Naive thymus-derived CD4-positive, alpha-beta T cell (primary cell): ENCODE results near the gene FEN1. TPM values are rescaled to one million over a fixed set of nuclear protein-coding genes. Genes with fewer than 3 reads are reported as not detected.

Experiments used
- ATAC-seq: fragments of 150-1000 bp; cut with Tn5 transposase; 2 replicates; pipeline ENCODE4 v1.10.0; 2021; ENCODE audit warnings: mild to moderate bottlenecking, moderate library complexity
- CTCF ChIA-PET: fragments of 350-600 bp; sonication (Branson Sonifier 250); formaldehyde crosslinking; loops from one replicate; lab custom pipeline; 2021; ENCODE audit warnings: antibody characterized with exemption; lab: Charles Lee
- POLR2A ChIA-PET: fragments of 350-600 bp; sonication (Branson Sonifier 250); formaldehyde crosslinking; loops from one replicate; lab custom pipeline; 2021; ENCODE audit warnings: antibody characterized with exemption, inconsistent platforms; lab: Charles Lee
- DNase-seq, 9 donors: peaks; one replicate each; pipeline versions ENCODE4 v3.0.0 to v3.0.0-alpha.2; 2020 to 2022; ENCODE audit warnings: mixed read lengths in 1 of 9
- H3K27ac ChIP-seq: one replicate; pipeline ENCODE4 v1.7.0; 2013; ENCODE audit warnings: mild to moderate bottlenecking, low read depth, low read length, moderate library complexity
- H3K27me3 ChIP-seq, 2 donors: one replicate each; pipeline ENCODE4 v1.7.0; 2013; ENCODE audit warnings: low read length in 2 of 2, mild to moderate bottlenecking in 2 of 2, moderate library complexity in 2 of 2; ENCODE audit not compliant: control insufficient read depth in 2 of 2, insufficient read depth in 2 of 2
- H3K36me3 ChIP-seq, 3 experiments: 1 replicate in 2 of 3; 2 replicates in 1 of 3; pipeline ENCODE4 v1.7.0; 2013; ENCODE audit warnings: low read length in 3 of 3, mild to moderate bottlenecking in 3 of 3, moderate library complexity in 1 of 3; ENCODE audit not compliant: insufficient read depth in 3 of 3, control insufficient read depth in 2 of 3
- H3K4me1 ChIP-seq, 2 donors: one replicate each; pipeline ENCODE4 v1.7.0; 2013; ENCODE audit warnings: low read length in 2 of 2, mild to moderate bottlenecking in 2 of 2, moderate library complexity in 1 of 2; ENCODE audit not compliant: control insufficient read depth in 2 of 2, insufficient read depth in 2 of 2
- H3K4me3 ChIP-seq: 2 replicates; pipeline ENCODE4 v1.7.0; 2013; ENCODE audit warnings: mild to moderate bottlenecking, low read length
- H3K9me3 ChIP-seq, 3 experiments: 1 replicate in 2 of 3; 2 replicates in 1 of 3; pipeline ENCODE4 v1.7.0; 2013; ENCODE audit warnings: low read length in 3 of 3; ENCODE audit not compliant: control insufficient read depth in 2 of 3
- H3K27ac Mint-ChIP-seq, 9 donors: one replicate each; pipeline ENCODE4 v1.8.0; 2020 to 2022; ENCODE audit warnings: mixed read lengths in 9 of 9, mild to moderate bottlenecking in 8 of 9, moderate library complexity in 5 of 9, inconsistent platforms in 2 of 9
- H3K27me3 Mint-ChIP-seq, 5 donors: one replicate each; pipeline ENCODE4 v1.8.0; 2021 to 2022; ENCODE audit warnings: mixed read lengths in 5 of 5, mild to moderate bottlenecking in 1 of 5
- H3K36me3 Mint-ChIP-seq, 5 donors: one replicate each; pipeline ENCODE4 v1.8.0; 2020 to 2022; ENCODE audit warnings: mixed read lengths in 5 of 5, mild to moderate bottlenecking in 3 of 5, inconsistent platforms in 1 of 5
- H3K4me1 Mint-ChIP-seq, 7 donors: one replicate each; pipeline ENCODE4 v1.8.0; 2020 to 2022; ENCODE audit warnings: mixed read lengths in 7 of 7, mild to moderate bottlenecking in 3 of 7, inconsistent platforms in 1 of 7
- H3K4me3 Mint-ChIP-seq, 10 donors: one replicate each; pipeline ENCODE4 v1.8.0; 2020 to 2022; ENCODE audit warnings: mild to moderate bottlenecking in 10 of 10, mixed read lengths in 10 of 10, moderate library complexity in 6 of 10, inconsistent platforms in 2 of 10
- H3K9me3 Mint-ChIP-seq, 11 donors: one replicate each; pipeline ENCODE4 v1.8.0; 2020 to 2022; ENCODE audit warnings: mixed read lengths in 11 of 11, mild to moderate bottlenecking in 4 of 11, inconsistent platforms in 1 of 11, moderate library complexity in 1 of 11
- intact Hi-C, 2 donors: fragments of 100-400 bp; cut with micrococcal nuclease; formaldehyde crosslinking; loops; one replicate each; pipeline ENCODE4 v1.15.1; 2023
- polyA plus RNA-seq, 2 donors: library from polyadenylated mRNA; unstranded; fragments of 300-500 nt; fragmentation: Illumina TruSeq; gene quantifications; one replicate each; pipeline ENCODE4 v1.2.3, GENCODE V29; 2021
- total RNA-seq, 6 experiments: library from RNA in 5 of 6; stranded (reverse) in 5 of 6; gene quantifications; 1 replicate in 5 of 6; 2 replicates in 1 of 6; pipeline ENCODE4 v1.2.3 and lab custom pipeline; 2021 to 2026

Gene FEN1
- total and polyA plus RNA-seq, 7 experiments from 2014 or later = 7.6 to 101 (median 10.3) TPM

DNA sequence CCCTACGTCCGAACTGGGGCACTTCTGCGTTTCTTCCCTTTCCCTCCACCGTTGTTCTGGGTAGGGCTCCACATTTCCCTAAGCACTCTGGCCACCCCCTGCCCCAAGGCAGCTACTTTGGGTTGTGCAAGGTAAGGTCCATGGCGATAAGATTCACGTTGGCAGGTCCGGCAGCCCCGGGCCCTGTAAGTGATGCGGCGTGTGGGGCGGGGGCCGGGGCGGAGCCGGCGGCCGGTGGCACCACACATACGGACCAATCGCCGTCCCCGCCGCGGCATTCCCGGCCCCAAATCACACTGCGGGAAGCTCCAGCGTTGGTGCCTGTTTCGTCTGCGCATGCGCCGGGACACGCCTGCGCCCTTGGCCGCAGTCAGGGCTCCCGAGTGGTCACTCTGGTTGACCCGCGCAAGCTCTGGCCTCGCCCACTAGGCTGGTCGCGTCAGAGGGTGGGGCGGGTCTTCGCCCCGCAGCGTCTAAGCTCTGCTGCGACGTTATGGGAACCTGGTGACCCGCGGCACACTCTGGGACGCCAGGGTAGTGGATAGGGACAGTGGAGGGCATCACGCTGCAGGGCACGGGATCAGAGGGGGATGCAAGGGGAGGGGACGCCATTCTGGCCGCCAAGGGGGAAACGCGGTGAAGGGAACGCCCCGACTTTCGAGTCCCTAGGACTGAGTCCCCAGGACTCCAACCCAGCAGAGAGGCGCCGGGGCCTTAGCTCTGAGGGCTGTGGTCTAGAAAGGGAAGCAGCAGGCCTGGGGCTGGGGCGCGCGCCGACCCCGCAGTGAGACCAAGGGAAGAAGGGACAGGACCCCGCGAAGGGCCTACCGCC, 22.5 kb downstream of the FEN1 start:
- peaks cover 0 to 1% (median 0%) of the 10 kb centered on the region in 11 donors for H3K9me3 Mint-ChIP-seq
- H3K4me1 Mint-ChIP-seq = peaks cover 0 to 25% (median 19%) of the 10 kb centered on the region in 7 donors
- ChIA-PET POLR2A (interaction anchor here (0.8 to 3.3 kb wide), 4 partner anchors 18 to 152 kb away, joined by 3 to 14 read pairs (median 4); partner anchors contain the start of genes FEN1, FTH1 and TMEM258), CTCF (interaction anchor here (0.6 to 2.6 kb wide), 3 partner anchors 11 to 347 kb away, joined by 3 to 19 read pairs (median 5); no protein-coding TSS in a partner anchor)
- Histone ChIP-seq H3K4me1 (peaks cover 8 to 12% of the 10 kb centered on the region in 2 donors), H3K36me3 (no peaks in the 10 kb centered on the region), H3K27me3 (peaks cover 0 to 10% of the 10 kb centered on the region in 2 donors), H3K4me3 (peak overlapping the region; percentile 74), H3K27ac (peak overlapping the region; percentile 51), H3K9me3 (no peaks in the 10 kb centered on the region)
- DNase-seq = peak in 4 of 9 donors; percentile 36 to 86 (median 48)
- peak overlapping the region in 4 of 9 donors; percentile 6 to 97 (median 61) for H3K27ac Mint-ChIP-seq
- peak; percentile 77 for ATAC-seq
- peak overlapping the region; percentile 84 to 98 (median 92) for H3K4me3 Mint-ChIP-seq
- H3K36me3 Mint-ChIP-seq = peaks cover 0 to 32% (median 0%) of the 10 kb centered on the region in 5 donors
- intact Hi-C loops = loop anchor here in 1 of 2 donors (1.0 to 5.0 kb wide), 2 partner anchors 23 to 152 kb away; partner anchors contain the start of genes FEN1, FTH1 and TMEM258
- peaks cover 3 to 32% (median 15%) of the 10 kb centered on the region in 5 donors for H3K27me3 Mint-ChIP-seq

- H3K4me1 Mint-ChIP-seq = peaks cover 0 to 24% (median 19%) of the 10 kb centered on the region in 7 donors
- peaks cover 0 to 32% (median 0%) of the 10 kb centered on the region in 5 donors for H3K36me3 Mint-ChIP-seq
- peak overlapping the region; percentile 84 to 98 (median 92) for H3K4me3 Mint-ChIP-seq
- ATAC-seq (peak; percentile 66), DNase-seq (peak; percentile 23 to 67 (median 41))
- H3K9me3 Mint-ChIP-seq = peaks cover 0 to 1% (median 0%) of the 10 kb centered on the region in 11 donors
- Histone ChIP-seq H3K36me3 (no peaks in the 10 kb centered on the region), H3K4me3 (peak overlapping the region; percentile 74), H3K4me1 (peaks cover 8 to 12% of the 10 kb centered on the region in 2 donors), H3K9me3 (no peaks in the 10 kb centered on the region), H3K27me3 (peaks cover 0 to 10% of the 10 kb centered on the region in 2 donors), H3K27ac (peak overlapping the region; percentile 51)
- POLR2A ChIA-PET = interaction anchor here (0.8 to 3.3 kb wide), 4 partner anchors 18 to 151 kb away, joined by 3 to 14 read pairs (median 4); partner anchors contain the start of genes FEN1, FTH1 and TMEM258
- intact Hi-C loops = loop anchor here (1.0 to 5.0 kb wide), 5 partner anchors 19 to 209 kb away; partner anchors contain the start of genes FADS3 (in 1 of the 2), FEN1 (in 1 of the 2), FTH1 (in 1 of the 2) and TMEM258 (in 1 of the 2)
- peaks cover 3 to 32% (median 15%) of the 10 kb centered on the region in 5 donors for H3K27me3 Mint-ChIP-seq
- H3K27ac Mint-ChIP-seq = peak overlapping the region in 5 of 9 donors; percentile 8 to 97 (median 83)
- CTCF ChIA-PET = interaction anchor here (0.9 to 2.6 kb wide), 3 partner anchors 12 to 19 kb away, joined by 3 to 19 read pairs (median 5); no protein-coding TSS in a partner anchor
Measured at GRCh38 chr11:61815790-61816735, 23.4 kb downstream of the FEN1 start.

DNA sequence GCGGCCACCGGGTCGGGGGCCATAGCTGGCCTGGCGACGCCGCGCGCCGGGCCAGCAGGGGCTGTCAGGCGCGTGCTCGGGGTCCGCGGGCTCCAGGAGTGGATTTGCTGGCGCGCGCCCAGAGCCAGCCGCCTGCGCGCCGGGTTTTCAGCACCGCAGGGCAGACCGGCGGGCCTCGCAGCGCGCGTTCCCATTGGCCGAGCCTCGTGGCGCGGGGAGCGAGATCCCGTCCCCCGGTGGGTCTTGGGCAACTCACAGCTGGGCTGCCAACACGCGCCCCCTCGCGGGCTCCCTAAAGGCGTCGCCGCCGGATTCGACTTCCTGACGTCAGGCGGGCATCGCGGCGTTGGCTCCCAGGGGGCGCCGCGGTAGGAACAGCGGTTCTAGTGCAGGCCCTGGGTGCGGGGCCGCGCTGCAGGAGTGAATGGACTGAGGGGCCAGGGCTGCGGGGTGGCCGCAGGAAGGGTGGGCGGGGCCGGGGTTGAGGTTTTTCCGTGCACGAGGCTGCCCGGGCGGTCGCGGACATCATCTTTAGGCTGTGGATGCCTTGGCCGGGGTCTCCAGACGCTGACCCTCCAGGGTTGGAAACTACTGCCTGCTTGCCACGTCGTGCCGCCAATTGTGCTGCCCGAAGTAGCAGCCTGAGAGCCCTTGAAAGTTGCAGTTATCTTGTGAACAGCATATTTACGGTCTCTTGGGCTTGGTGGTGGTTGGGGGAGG, 24.2 kb downstream of the FEN1 start, which contains the start of gene FADS1:
Gene FADS1, minus strand, starts transcription at position 268 of the 720 bp plus-strand sequence. Its CDS starts 74 bp downstream, at position 194.
- peak within 1 kb of the TSS in 5 of 9 donors; percentile 8 to 97 (median 83) for H3K27ac Mint-ChIP-seq
- peaks cover 0 to 24% (median 19%) of the 10 kb centered on the region in 7 donors for H3K4me1 Mint-ChIP-seq
- H3K36me3 Mint-ChIP-seq = peaks cover 0 to 29% (median 0%) of the 10 kb centered on the region in 5 donors
- peaks cover 0 to 10% of the 10 kb centered on the region in 2 donors for H3K27me3 ChIP-seq
- peak within 1 kb of the TSS; percentile 51 for H3K27ac ChIP-seq
- peaks cover 0 to 1% (median 0%) of the 10 kb centered on the region in 11 donors for H3K9me3 Mint-ChIP-seq
- H3K4me3 ChIP-seq = peak within 1 kb of the TSS; percentile 74
- no peaks in the 10 kb centered on the region for H3K36me3 ChIP-seq
- POLR2A ChIA-PET = interaction anchor here (3.3 kb wide), 1 partner anchor 25 kb away, joined by 14 read pairs; the partner anchor contains the start of genes FEN1 and TMEM258
- H3K4me3 Mint-ChIP-seq = peak within 1 kb of the TSS; percentile 84 to 98 (median 92)
- peaks cover 3 to 30% (median 15%) of the 10 kb centered on the region in 5 donors for H3K27me3 Mint-ChIP-seq
- CTCF ChIA-PET = interaction anchor here (0.7 to 1.0 kb wide), 2 partner anchors 20 to 164 kb away, joined by 3 read pairs; no protein-coding TSS in a partner anchor
- intact Hi-C loops = loop anchor here (1.0 to 5.0 kb wide), 5 partner anchors 10 to 208 kb away; partner anchors contain the start of genes FADS3 (in 1 of the 2) and FTH1 (in 1 of the 2)
- peak; percentile 77 for ATAC-seq
- H3K9me3 ChIP-seq = no peaks in the 10 kb centered on the region
- H3K4me1 ChIP-seq = peaks cover 8 to 12% of the 10 kb centered on the region in 2 donors
- peak; percentile 45 to 88 (median 60) for DNase-seq

DNA sequence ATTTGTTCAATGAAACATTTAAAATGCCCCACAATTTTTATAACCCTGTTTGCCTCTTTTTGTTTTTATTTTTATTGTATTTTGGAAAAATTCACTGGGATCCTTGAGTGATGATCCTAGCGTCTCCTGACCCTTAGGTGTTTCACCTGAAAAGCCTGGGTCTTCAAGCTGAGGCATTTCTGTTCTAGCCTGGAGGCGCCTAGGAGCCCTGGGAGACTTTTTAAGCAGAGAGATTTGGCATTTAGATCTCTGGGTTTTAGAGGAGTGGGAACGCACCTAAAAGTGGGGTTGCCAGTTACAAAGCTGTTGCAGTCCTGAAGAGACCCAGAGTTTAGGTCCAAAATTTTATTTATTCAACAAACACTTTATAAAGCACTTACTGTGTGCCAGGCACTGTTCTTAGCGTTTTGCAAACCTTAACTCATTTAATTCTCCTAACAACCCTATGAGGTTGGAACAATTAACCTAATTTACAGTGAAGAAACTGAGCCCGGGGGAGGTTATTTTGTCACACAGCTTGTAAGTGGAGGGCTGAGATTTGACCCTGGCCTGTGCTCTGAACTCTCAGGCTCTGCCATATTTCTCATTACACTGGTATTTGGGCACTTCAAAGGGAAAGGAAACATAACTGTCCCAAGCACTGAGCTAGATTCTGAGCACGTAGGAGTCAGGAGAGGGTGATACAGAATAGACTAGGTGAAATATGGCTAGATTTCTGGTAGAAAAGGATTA, 24.9 kb downstream of the FEN1 start:
- Histone ChIP-seq H3K27ac (no peak overlapping the region), H3K27me3 (peaks cover 0 to 10% of the 10 kb centered on the region in 2 donors), H3K4me1 (peaks cover 8 to 12% of the 10 kb centered on the region in 2 donors), H3K36me3 (no peaks in the 10 kb centered on the region), H3K4me3 (no peak overlapping the region), H3K9me3 (no peaks in the 10 kb centered on the region)
- peaks cover 0 to 24% (median 19%) of the 10 kb centered on the region in 7 donors for H3K4me1 Mint-ChIP-seq
- DNase-seq (no peak), ATAC-seq (no peak)
- peak overlapping the region in 2 of 9 donors; percentile 49 to 84 for H3K27ac Mint-ChIP-seq
- H3K4me3 Mint-ChIP-seq = peak overlapping the region; percentile 74 to 93 (median 84)
- H3K9me3 Mint-ChIP-seq = peaks cover 0 to 1% (median 0%) of the 10 kb centered on the region in 11 donors
- peaks cover 3 to 27% (median 12%) of the 10 kb centered on the region in 5 donors for H3K27me3 Mint-ChIP-seq
- CTCF ChIA-PET = interaction anchor here (0.9 to 1.0 kb wide), 2 partner anchors 11 to 21 kb away, joined by 3 read pairs; no protein-coding TSS in a partner anchor
- H3K36me3 Mint-ChIP-seq = peaks cover 0 to 23% (median 0%) of the 10 kb centered on the region in 5 donors
- POLR2A ChIA-PET = interaction anchor here (1.1 kb wide), 1 partner anchor 14 kb away, joined by 3 read pairs; no protein-coding TSS in a partner anchor
- intact Hi-C loops = loop anchor here (1.0 to 5.0 kb wide), 2 partner anchors 10 to 150 kb away; partner anchors contain the start of gene FTH1 (in 1 of the 2)
